GM23248 (cell line): ENCODE results near the gene TNFSF13.

ENCODE experiments used
- EZH2 ChIP-seq: fragments of 200-600 bp; sonication (generic); IDR thresholded peaks from 2 replicates; pipeline ENCODE4 v1.6.1; 2018; ENCODE audit warnings: antibody characterized with exemption, mild to moderate bottlenecking; ENCODE audit not compliant: insufficient read depth, poor library complexity, severe bottlenecking
- EZH2phosphoT487 ChIP-seq: fragments of 200-600 bp; sonication (generic); IDR thresholded peaks from 2 replicates; pipeline ENCODE4 v1.6.1; 2018; ENCODE audit warnings: antibody characterized with exemption, moderate library complexity, mild to moderate bottlenecking, low read depth; ENCODE audit not compliant: insufficient read depth

DNA sequence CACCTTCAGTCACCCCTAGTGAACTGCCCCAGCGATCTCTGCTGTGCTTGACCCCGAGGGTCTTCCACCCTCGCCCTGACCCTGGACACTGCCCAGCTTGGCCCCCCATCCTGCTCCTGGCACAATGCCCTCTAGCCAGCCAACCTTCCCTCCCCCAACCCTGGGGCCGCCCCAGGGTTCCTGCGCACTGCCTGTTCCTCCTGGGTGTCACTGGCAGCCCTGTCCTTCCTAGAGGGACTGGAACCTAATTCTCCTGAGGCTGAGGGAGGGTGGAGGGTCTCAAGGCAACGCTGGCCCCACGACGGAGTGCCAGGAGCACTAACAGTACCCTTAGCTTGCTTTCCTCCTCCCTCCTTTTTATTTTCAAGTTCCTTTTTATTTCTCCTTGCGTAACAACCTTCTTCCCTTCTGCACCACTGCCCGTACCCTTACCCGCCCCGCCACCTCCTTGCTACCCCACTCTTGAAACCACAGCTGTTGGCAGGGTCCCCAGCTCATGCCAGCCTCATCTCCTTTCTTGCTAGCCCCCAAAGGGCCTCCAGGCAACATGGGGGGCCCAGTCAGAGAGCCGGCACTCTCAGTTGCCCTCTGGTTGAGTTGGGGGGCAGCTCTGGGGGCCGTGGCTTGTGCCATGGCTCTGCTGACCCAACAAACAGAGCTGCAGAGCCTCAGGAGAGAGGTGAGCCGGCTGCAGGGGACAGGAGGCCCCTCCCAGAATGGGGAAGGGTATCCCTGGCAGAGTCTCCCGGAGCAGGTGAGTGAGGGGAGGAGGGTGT lies at the start of gene TNFSF13:
- TF ChIP-seq EZH2phosphoT487 (no peak), EZH2 (no peak)
